ENCODE data around the gene LAMP2. TPM values are rescaled to one million over a fixed set of nuclear protein-coding genes. Genes with fewer than 3 reads are reported as not detected.

The LAMP2 gene
- total and polyA plus RNA-seq, 10 of the 15 experiments (the other 5 are each of a cell fraction or from before 2014, with no cell fraction given): 21.0 to 48.1 (median 27.3) TPM

DNA sequence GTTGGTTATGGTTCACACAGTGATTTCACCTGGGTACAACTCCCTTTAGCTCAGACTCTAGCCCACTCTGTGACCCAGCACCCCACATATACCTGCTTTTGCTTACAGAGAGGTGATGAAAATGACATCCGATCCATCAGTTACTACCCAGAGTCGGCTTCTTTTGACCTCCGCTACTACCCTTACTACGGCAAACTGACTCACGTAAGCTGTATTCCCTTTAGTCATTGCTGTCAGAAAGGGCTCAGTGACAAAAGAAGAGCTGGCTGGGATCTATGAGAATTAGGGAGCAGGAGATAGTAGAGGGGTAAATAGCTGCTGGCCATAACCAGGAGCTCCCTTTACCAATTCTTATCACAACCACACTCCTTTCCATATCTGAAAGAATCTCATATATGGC is 90.5 kb downstream of the LAMP2 start (continued):
- TF ChIP-seq, protein P1, sequence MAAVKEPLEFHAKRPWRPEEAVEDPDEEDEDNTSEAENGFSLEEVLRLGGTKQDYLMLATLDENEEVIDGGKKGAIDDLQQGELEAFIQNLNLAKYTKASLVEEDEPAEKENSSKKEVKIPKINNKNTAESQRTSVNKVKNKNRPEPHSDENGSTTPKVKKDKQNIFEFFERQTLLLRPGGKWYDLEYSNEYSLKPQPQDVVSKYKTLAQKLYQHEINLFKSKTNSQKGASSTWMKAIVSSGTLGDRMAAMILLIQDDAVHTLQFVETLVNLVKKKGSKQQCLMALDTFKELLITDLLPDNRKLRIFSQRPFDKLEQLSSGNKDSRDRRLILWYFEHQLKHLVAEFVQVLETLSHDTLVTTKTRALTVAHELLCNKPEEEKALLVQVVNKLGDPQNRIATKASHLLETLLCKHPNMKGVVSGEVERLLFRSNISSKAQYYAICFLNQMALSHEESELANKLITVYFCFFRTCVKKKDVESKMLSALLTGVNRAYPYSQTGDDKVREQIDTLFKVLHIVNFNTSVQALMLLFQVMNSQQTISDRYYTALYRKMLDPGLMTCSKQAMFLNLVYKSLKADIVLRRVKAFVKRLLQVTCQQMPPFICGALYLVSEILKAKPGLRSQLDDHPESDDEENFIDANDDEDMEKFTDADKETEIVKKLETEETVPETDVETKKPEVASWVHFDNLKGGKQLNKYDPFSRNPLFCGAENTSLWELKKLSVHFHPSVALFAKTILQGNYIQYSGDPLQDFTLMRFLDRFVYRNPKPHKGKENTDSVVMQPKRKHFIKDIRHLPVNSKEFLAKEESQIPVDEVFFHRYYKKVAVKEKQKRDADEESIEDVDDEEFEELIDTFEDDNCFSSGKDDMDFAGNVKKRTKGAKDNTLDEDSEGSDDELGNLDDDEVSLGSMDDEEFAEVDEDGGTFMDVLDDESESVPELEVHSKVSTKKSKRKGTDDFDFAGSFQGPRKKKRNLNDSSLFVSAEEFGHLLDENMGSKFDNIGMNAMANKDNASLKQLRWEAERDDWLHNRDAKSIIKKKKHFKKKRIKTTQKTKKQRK (IDR thresholded peaks at IDR 0.05; ENCODE audit: low read depth, low read length): no peak
- TF ChIP-seq, protein P2, sequence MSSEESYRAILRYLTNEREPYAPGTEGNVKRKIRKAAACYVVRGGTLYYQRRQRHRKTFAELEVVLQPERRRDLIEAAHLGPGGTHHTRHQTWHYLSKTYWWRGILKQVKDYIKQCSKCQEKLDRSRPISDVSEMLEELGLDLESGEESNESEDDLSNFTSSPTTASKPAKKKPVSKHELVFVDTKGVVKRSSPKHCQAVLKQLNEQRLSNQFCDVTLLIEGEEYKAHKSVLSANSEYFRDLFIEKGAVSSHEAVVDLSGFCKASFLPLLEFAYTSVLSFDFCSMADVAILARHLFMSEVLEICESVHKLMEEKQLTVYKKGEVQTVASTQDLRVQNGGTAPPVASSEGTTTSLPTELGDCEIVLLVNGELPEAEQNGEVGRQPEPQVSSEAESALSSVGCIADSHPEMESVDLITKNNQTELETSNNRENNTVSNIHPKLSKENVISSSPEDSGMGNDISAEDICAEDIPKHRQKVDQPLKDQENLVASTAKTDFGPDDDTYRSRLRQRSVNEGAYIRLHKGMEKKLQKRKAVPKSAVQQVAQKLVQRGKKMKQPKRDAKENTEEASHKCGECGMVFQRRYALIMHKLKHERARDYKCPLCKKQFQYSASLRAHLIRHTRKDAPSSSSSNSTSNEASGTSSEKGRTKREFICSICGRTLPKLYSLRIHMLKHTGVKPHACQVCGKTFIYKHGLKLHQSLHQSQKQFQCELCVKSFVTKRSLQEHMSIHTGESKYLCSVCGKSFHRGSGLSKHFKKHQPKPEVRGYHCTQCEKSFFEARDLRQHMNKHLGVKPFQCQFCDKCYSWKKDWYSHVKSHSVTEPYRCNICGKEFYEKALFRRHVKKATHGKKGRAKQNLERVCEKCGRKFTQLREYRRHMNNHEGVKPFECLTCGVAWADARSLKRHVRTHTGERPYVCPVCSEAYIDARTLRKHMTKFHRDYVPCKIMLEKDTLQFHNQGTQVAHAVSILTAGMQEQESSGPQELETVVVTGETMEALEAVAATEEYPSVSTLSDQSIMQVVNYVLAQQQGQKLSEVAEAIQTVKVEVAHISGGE (CRISPR knock-in tag; IDR thresholded peaks at IDR 0.05): no peak

Small RNAs within 50 kb of the gene (small RNA-seq; reads per million reads assigned to genes)
- gene RNU7-37P: not detected

Other genes starting within 250 kb of the LAMP2 start
- 14.1 and 17.7 TPM in 2 replicates for gene ZBTB33, start 218.5 kb downstream of the LAMP2 start, total RNA-seq (2014; rRNA removed)
- gene ZBTB33, start 218.5 kb downstream of the LAMP2 start, total RNA-seq (2014; rRNA removed; fragmentation: Illumina TruSeq; extraction: Trizol): 25.6 and 26.3 TPM in 2 replicates
- gene ZBTB33, start 218.5 kb downstream of the LAMP2 start, total RNA-seq (2021): 17.1 and 18.3 TPM in 2 replicates
- 19.6 and 31.4 TPM in 2 replicates for gene ZBTB33, start 218.5 kb downstream of the LAMP2 start, polyA plus RNA-seq (2011; rRNA removed)
- gene ZBTB33, start 218.5 kb downstream of the LAMP2 start, polyA plus RNA-seq (2014; fragmentation: Illumina TruSeq; extraction: Trizol): 23.3 and 29.3 TPM in 2 replicates
- gene ZBTB33, start 218.5 kb downstream of the LAMP2 start, polyA plus RNA-seq (2014; fragmentation: Nextera tagmentation; extraction: Ambion mirVana): 1 to 10 TPM; 5.2 to 5.4 TPM
- gene ZBTB33, start 218.5 kb downstream of the LAMP2 start, polyA plus RNA-seq (2014; rRNA removed): 9.3 and 11.3 TPM in 2 replicates
- gene ZBTB33, start 218.5 kb downstream of the LAMP2 start, polyA plus RNA-seq (2016; fragmentation: Nextera tagmentation; extraction: Ambion mirVana): 10 to 100 TPM; 21.3 to 23.6 TPM
- gene TMEM255A, start 157.8 kb downstream of the LAMP2 start, total RNA-seq (2014; rRNA removed): 0.90 and 1.3 TPM in 2 replicates
- 1.3 and 1.4 TPM in 2 replicates for gene TMEM255A, start 157.8 kb downstream of the LAMP2 start, total RNA-seq (2014; rRNA removed; fragmentation: Illumina TruSeq; extraction: Trizol)
- 1.5 and 1.6 TPM in 2 replicates for gene TMEM255A, start 157.8 kb downstream of the LAMP2 start, total RNA-seq (2021)
- 5.4 and 5.6 TPM in 2 replicates for gene TMEM255A, start 157.8 kb downstream of the LAMP2 start, polyA plus RNA-seq (2011; rRNA removed)
- 2.6 TPM in 2 replicates for gene TMEM255A, start 157.8 kb downstream of the LAMP2 start, polyA plus RNA-seq (2014; fragmentation: Illumina TruSeq; extraction: Trizol)
- gene TMEM255A, start 157.8 kb downstream of the LAMP2 start, polyA plus RNA-seq (2014; fragmentation: Nextera tagmentation; extraction: Ambion mirVana): 1 to 10 TPM in 1 of 2 experiments, under 1 TPM in 1; 0.98 to 1.0 TPM
- 0.91 and 1.5 TPM in 2 replicates for gene TMEM255A, start 157.8 kb downstream of the LAMP2 start, polyA plus RNA-seq (2014; rRNA removed)
- gene TMEM255A, start 157.8 kb downstream of the LAMP2 start, polyA plus RNA-seq (2016; fragmentation: Nextera tagmentation; extraction: Ambion mirVana): 1 to 10 TPM; 1.2 to 1.4 TPM
- not detected in 2 replicates for gene ATP1B4, start 107.2 kb downstream of the LAMP2 start, total RNA-seq (2014; rRNA removed)
- gene ATP1B4, start 107.2 kb downstream of the LAMP2 start, total RNA-seq (2014; rRNA removed; fragmentation: Illumina TruSeq; extraction: Trizol): not detected in 2 replicates
- gene ATP1B4, start 107.2 kb downstream of the LAMP2 start, total RNA-seq (2021): not detected in 2 replicates
- gene ATP1B4, start 107.2 kb downstream of the LAMP2 start, polyA plus RNA-seq (2011; rRNA removed): 0.01 TPM in 1 of 2 replicates, not detected in the other
- gene ATP1B4, start 107.2 kb downstream of the LAMP2 start, polyA plus RNA-seq (2014; fragmentation: Illumina TruSeq; extraction: Trizol): not detected in 2 replicates
- not detected for gene ATP1B4, start 107.2 kb downstream of the LAMP2 start, polyA plus RNA-seq (2014; fragmentation: Nextera tagmentation; extraction: Ambion mirVana)
- not detected in 2 replicates for gene ATP1B4, start 107.2 kb downstream of the LAMP2 start, polyA plus RNA-seq (2014; rRNA removed)
- not detected for gene ATP1B4, start 107.2 kb downstream of the LAMP2 start, polyA plus RNA-seq (2016; fragmentation: Nextera tagmentation; extraction: Ambion mirVana)
- gene CUL4B, start 91.7 kb upstream of the LAMP2 start, total RNA-seq (2014; rRNA removed): 14.3 and 17.2 TPM in 2 replicates
- 26.3 and 28.0 TPM in 2 replicates for gene CUL4B, start 91.7 kb upstream of the LAMP2 start, total RNA-seq (2014; rRNA removed; fragmentation: Illumina TruSeq; extraction: Trizol)
- 29.0 and 31.4 TPM in 2 replicates for gene CUL4B, start 91.7 kb upstream of the LAMP2 start, total RNA-seq (2021)
- gene CUL4B, start 91.7 kb upstream of the LAMP2 start, polyA plus RNA-seq (2011; rRNA removed): 37.3 and 59.3 TPM in 2 replicates
- gene CUL4B, start 91.7 kb upstream of the LAMP2 start, polyA plus RNA-seq (2014; fragmentation: Illumina TruSeq; extraction: Trizol): 28.6 and 38.4 TPM in 2 replicates
- 10 to 100 TPM; 11.0 to 12.1 TPM for gene CUL4B, start 91.7 kb upstream of the LAMP2 start, polyA plus RNA-seq (2014; fragmentation: Nextera tagmentation; extraction: Ambion mirVana)
- gene CUL4B, start 91.7 kb upstream of the LAMP2 start, polyA plus RNA-seq (2014; rRNA removed): 16.4 and 18.0 TPM in 2 replicates
- 10 to 100 TPM; 23.7 to 25.2 TPM for gene CUL4B, start 91.7 kb upstream of the LAMP2 start, polyA plus RNA-seq (2016; fragmentation: Nextera tagmentation; extraction: Ambion mirVana)
- 59.5 and 65.3 TPM in 2 replicates for gene MCTS1, start 134.8 kb upstream of the LAMP2 start, total RNA-seq (2014; rRNA removed)
- gene MCTS1, start 134.8 kb upstream of the LAMP2 start, total RNA-seq (2014; rRNA removed; fragmentation: Illumina TruSeq; extraction: Trizol): 95.5 and 99.6 TPM in 2 replicates
- 65.3 and 70.1 TPM in 2 replicates for gene MCTS1, start 134.8 kb upstream of the LAMP2 start, total RNA-seq (2021)
- 116 and 165 TPM in 2 replicates for gene MCTS1, start 134.8 kb upstream of the LAMP2 start, polyA plus RNA-seq (2011; rRNA removed)
- 114 and 141 TPM in 2 replicates for gene MCTS1, start 134.8 kb upstream of the LAMP2 start, polyA plus RNA-seq (2014; fragmentation: Illumina TruSeq; extraction: Trizol)
- 100 to 1,000 TPM; 214 to 238 TPM for gene MCTS1, start 134.8 kb upstream of the LAMP2 start, polyA plus RNA-seq (2014; fragmentation: Nextera tagmentation; extraction: Ambion mirVana)
- 61.7 and 74.6 TPM in 2 replicates for gene MCTS1, start 134.8 kb upstream of the LAMP2 start, polyA plus RNA-seq (2014; rRNA removed)
- 100 to 1,000 TPM; 215 TPM for gene MCTS1, start 134.8 kb upstream of the LAMP2 start, polyA plus RNA-seq (2016; fragmentation: Nextera tagmentation; extraction: Ambion mirVana)
- gene C1GALT1C1, start 160.8 kb upstream of the LAMP2 start, total RNA-seq (2014; rRNA removed): 16.5 and 18.2 TPM in 2 replicates
- gene C1GALT1C1, start 160.8 kb upstream of the LAMP2 start, total RNA-seq (2014; rRNA removed; fragmentation: Illumina TruSeq; extraction: Trizol): 19.2 and 19.7 TPM in 2 replicates
- 11.6 and 12.8 TPM in 2 replicates for gene C1GALT1C1, start 160.8 kb upstream of the LAMP2 start, total RNA-seq (2021)
- 23.9 and 42.8 TPM in 2 replicates for gene C1GALT1C1, start 160.8 kb upstream of the LAMP2 start, polyA plus RNA-seq (2011; rRNA removed)
- 21.1 and 25.7 TPM in 2 replicates for gene C1GALT1C1, start 160.8 kb upstream of the LAMP2 start, polyA plus RNA-seq (2014; fragmentation: Illumina TruSeq; extraction: Trizol)
- gene C1GALT1C1, start 160.8 kb upstream of the LAMP2 start, polyA plus RNA-seq (2014; fragmentation: Nextera tagmentation; extraction: Ambion mirVana): 10 to 100 TPM; 51.7 to 71.7 TPM
- gene C1GALT1C1, start 160.8 kb upstream of the LAMP2 start, polyA plus RNA-seq (2014; rRNA removed): 14.6 and 16.9 TPM in 2 replicates
- 10 to 100 TPM; 25.9 to 27.3 TPM for gene C1GALT1C1, start 160.8 kb upstream of the LAMP2 start, polyA plus RNA-seq (2016; fragmentation: Nextera tagmentation; extraction: Ambion mirVana)

Data from GM12878 (cell line).